ENCODE data around the gene CHCHD3. TPM values are rescaled to one million over a fixed set of nuclear protein-coding genes. Genes with fewer than 3 reads are reported as not detected.

Gene CHCHD3
- total RNA-seq, 1 experiment from 2014 or later = 102 TPM

GRCh38 chr7:132879579-132879978 is 202.3 kb downstream of the CHCHD3 start:
- Mint-ChIP-seq H3K27ac (ENCODE audit: unreplicated experiment) (no peak overlapping the region), H3K9me3 (ENCODE audit: unreplicated experiment) (no peaks in the 10 kb centered on the region), H3K4me1 (ENCODE audit: low read depth, unreplicated experiment) (peaks cover 8% of the 10 kb centered on the region), H3K27me3 (ENCODE audit: insufficient read depth, unreplicated experiment) (no peaks in the 10 kb centered on the region), H3K4me3 (ENCODE audit: unreplicated experiment) (no peak overlapping the region), H3K36me3 (ENCODE audit: insufficient read depth, unreplicated experiment) (no peaks in the 10 kb centered on the region)
- POLR2A ChIA-PET = no interaction called here
- no peak for DNase-seq
- BruUV-seq (replicated peaks) = no TSS peak
- Histone ChIP-seq H3K27me3 (replicated peaks; ENCODE audit: control insufficient read depth, insufficient read depth, low read length) (no peaks in the 10 kb centered on the region), H3K4me3 (ENCODE audit: low read depth, low read length) (no peak overlapping the region), H3K9me3 (no peaks in the 10 kb centered on the region), H3K36me3 (ENCODE audit: control insufficient read depth, insufficient read depth, low read length) (no peaks in the 10 kb centered on the region), H3K4me1 (0 out of 2 replicates have a peak, but pooled peaks cover 4% of the 10 kb centered on the region)
- intact Hi-C loops (cut with micrococcal nuclease; ENCODE audit: unreplicated experiment) = no loop called here
- TF ChIP-seq CTCF (IDR thresholded peaks at IDR 0.05; ENCODE audit: insufficient read depth in 1 of 2, low read depth in 1 of 2, low read length in 1 of 2, severe bottlenecking in 1 of 2, unreplicated experiment in 1 of 2) = no peak
- CTCF ChIA-PET = no interaction called here

GRCh38 chr7:132878204-132878919 is 203.5 kb downstream of the CHCHD3 start:
- Mint-ChIP-seq H3K4me1 (ENCODE audit: low read depth, unreplicated experiment) (peaks cover 8% of the 10 kb centered on the region), H3K4me3 (ENCODE audit: unreplicated experiment) (no peak overlapping the region), H3K36me3 (ENCODE audit: insufficient read depth, unreplicated experiment) (no peaks in the 10 kb centered on the region), H3K27me3 (ENCODE audit: insufficient read depth, unreplicated experiment) (no peaks in the 10 kb centered on the region), H3K9me3 (ENCODE audit: unreplicated experiment) (no peaks in the 10 kb centered on the region), H3K27ac (ENCODE audit: unreplicated experiment) (no peak overlapping the region)
- Histone ChIP-seq H3K9me3 (no peaks in the 10 kb centered on the region), H3K4me3 (ENCODE audit: low read depth, low read length) (no peak overlapping the region), H3K27me3 (replicated peaks; ENCODE audit: control insufficient read depth, insufficient read depth, low read length) (no peaks in the 10 kb centered on the region), H3K4me1 (0 out of 2 replicates have a peak, but pooled peaks cover 4% of the 10 kb centered on the region), H3K36me3 (ENCODE audit: control insufficient read depth, insufficient read depth, low read length) (no peaks in the 10 kb centered on the region)
- ChIA-PET POLR2A (no interaction called here), CTCF (no interaction called here)
- intact Hi-C loops (cut with micrococcal nuclease; ENCODE audit: unreplicated experiment) = no loop called here
- no peak for TF ChIP-seq CTCF (IDR thresholded peaks at IDR 0.05; ENCODE audit: insufficient read depth in 1 of 2, low read depth in 1 of 2, low read length in 1 of 2, severe bottlenecking in 1 of 2, unreplicated experiment in 1 of 2)
- no peak for DNase-seq
- no TSS peak for BruUV-seq (replicated peaks)

- H3K9me3 ChIP-seq = no peaks in the 10 kb centered on the region
- Mint-ChIP-seq H3K36me3 (ENCODE audit: insufficient read depth, unreplicated experiment) (no peaks in the 10 kb centered on the region), H3K4me1 (ENCODE audit: low read depth, unreplicated experiment) (peaks cover 8% of the 10 kb centered on the region), H3K27ac (ENCODE audit: unreplicated experiment) (no peak overlapping the region), H3K9me3 (ENCODE audit: unreplicated experiment) (no peaks in the 10 kb centered on the region), H3K4me3 (ENCODE audit: unreplicated experiment) (no peak overlapping the region), H3K27me3 (ENCODE audit: insufficient read depth, unreplicated experiment) (no peaks in the 10 kb centered on the region)
- CTCF ChIA-PET = no interaction called here
- no peak overlapping the region for H3K4me3 ChIP-seq (ENCODE audit: low read depth, low read length)
- BruUV-seq (replicated peaks) = no TSS peak
- intact Hi-C loops (cut with micrococcal nuclease; ENCODE audit: unreplicated experiment) = no loop called here
- H3K4me1 ChIP-seq = 0 out of 2 replicates have a peak, but pooled peaks cover 4% of the 10 kb centered on the region
- H3K27me3 ChIP-seq (replicated peaks; ENCODE audit: control insufficient read depth, insufficient read depth, low read length) = no peaks in the 10 kb centered on the region
- POLR2A ChIA-PET = no interaction called here
- DNase-seq = no peak
- no peaks in the 10 kb centered on the region for H3K36me3 ChIP-seq (ENCODE audit: control insufficient read depth, insufficient read depth, low read length)
- TF ChIP-seq CTCF (IDR thresholded peaks at IDR 0.05; ENCODE audit: insufficient read depth in 1 of 2, low read depth in 1 of 2, low read length in 1 of 2, severe bottlenecking in 1 of 2, unreplicated experiment in 1 of 2) = no peak
Measured at GRCh38 chr7:132877573-132877972, 204.3 kb downstream of the CHCHD3 start.
